Measurements from ENCODE around the gene XCL1.

The XCL1 gene

DNA sequence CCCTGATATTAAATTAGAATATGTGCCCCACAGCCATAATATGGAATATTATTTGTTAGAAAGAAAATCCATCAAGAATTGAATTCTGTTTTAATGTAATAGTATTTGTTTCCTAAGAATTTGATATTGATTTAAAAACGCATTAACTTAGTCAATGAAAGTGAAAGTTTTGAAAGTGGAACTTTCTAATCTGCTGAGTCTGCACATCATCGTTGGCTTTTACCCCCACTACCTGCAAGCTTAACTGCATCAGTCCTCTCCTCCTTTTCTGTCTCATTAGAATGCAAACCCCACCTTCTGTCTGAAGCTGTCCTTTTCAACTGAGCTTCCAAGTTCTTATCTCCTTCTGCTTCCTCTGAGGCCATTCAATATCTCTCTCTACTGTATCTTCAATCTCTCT lies 42.5 kb downstream of the XCL1 start:
- CTCF ChIA-PET, result no interaction called here
- DNase-seq (ENCODE audit: low read depth, low spot score), result no peak
- POLR2A ChIA-PET, result no interaction called here
- H3K4me3 ChIP-seq (ENCODE audit: low read depth, low read length), result no peak overlapping the region
- TF ChIP-seq, protein P1, sequence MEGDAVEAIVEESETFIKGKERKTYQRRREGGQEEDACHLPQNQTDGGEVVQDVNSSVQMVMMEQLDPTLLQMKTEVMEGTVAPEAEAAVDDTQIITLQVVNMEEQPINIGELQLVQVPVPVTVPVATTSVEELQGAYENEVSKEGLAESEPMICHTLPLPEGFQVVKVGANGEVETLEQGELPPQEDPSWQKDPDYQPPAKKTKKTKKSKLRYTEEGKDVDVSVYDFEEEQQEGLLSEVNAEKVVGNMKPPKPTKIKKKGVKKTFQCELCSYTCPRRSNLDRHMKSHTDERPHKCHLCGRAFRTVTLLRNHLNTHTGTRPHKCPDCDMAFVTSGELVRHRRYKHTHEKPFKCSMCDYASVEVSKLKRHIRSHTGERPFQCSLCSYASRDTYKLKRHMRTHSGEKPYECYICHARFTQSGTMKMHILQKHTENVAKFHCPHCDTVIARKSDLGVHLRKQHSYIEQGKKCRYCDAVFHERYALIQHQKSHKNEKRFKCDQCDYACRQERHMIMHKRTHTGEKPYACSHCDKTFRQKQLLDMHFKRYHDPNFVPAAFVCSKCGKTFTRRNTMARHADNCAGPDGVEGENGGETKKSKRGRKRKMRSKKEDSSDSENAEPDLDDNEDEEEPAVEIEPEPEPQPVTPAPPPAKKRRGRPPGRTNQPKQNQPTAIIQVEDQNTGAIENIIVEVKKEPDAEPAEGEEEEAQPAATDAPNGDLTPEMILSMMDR (IDR thresholded peaks at IDR 0.05; ENCODE audit: insufficient read depth, low read length, missing control alignments), result no peak

DNA sequence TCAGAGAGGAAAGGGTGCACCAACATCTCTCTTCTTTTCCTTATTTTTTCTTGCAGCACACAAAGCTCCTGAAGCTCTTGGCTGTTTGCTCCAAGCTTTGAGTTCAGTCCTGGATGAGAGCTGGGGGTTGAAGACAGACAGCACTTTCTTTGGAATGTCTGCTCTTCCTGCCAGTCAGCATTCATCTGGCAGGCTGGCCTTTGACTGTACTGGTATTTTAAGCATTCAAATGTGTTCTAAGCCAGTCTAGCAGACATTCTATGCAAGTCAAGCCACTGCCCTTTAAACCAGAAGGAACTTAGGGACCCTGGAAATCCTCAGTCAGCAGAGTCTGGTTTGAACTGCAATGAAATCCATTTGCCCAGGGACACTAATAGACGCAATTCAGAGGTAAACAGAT lies 45.0 kb downstream of the XCL1 start:
- no peak overlapping the region for H3K4me3 ChIP-seq (ENCODE audit: low read depth, low read length)
- no peak for DNase-seq (ENCODE audit: low read depth, low spot score)
- TF ChIP-seq, protein P1 (IDR thresholded peaks at IDR 0.05; ENCODE audit: insufficient read depth, low read length, missing control alignments), result no peak
- ChIA-PET POLR2A (no interaction called here), CTCF (interaction anchor here (1.0 kb wide), 1 partner anchor 729 kb away, joined by 3 read pairs; no protein-coding TSS in a partner anchor)

DNA sequence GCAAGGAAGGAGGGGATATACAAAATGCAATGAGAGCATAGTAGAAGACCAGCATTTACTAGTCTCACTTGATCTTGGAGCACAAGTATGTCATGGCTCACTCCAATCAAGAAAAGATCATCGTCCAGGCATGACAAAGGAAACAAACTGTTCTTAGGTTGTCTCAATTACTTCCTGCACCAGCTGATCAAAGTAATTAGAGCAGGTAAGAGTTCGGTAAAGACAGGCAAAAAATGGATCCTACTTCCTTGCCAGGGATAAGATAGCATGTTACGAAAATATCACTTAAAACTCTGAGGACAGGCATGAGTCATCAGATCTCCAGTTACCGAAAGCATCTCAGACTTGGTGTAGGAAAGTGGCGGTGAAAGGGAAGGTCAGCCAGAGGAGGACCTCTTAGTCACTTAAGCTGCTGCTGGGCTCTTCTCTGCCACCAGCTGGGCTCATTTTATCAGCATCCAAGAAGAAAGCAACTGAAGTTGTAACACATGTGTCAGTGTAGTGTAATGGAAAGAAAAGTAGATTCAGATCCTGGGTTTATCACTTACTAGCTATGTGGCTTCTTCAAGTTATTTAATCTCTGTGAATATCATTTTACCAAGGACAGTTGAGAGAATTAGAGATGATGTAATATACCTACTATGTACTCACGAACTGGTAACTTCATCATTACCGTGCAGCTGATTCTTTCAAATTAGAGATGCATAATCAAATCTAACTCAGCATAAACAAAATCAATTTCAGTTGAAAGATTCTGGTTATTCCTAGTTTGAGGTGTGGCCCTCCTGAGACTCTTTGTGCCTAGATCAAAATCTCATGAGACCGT lies 46.8 kb downstream of the XCL1 start:
- TF ChIP-seq, protein P1 (IDR thresholded peaks at IDR 0.05; ENCODE audit: insufficient read depth, low read length, missing control alignments), result no peak
- no peak for DNase-seq (ENCODE audit: low read depth, low spot score)
- H3K4me3 ChIP-seq (ENCODE audit: low read depth, low read length), result no peak overlapping the region
- CTCF ChIA-PET, result interaction anchor here (1.3 kb wide), 1 partner anchor 13 kb away, joined by 3 read pairs; no protein-coding TSS in a partner anchor
- POLR2A ChIA-PET, result no interaction called here

DNA sequence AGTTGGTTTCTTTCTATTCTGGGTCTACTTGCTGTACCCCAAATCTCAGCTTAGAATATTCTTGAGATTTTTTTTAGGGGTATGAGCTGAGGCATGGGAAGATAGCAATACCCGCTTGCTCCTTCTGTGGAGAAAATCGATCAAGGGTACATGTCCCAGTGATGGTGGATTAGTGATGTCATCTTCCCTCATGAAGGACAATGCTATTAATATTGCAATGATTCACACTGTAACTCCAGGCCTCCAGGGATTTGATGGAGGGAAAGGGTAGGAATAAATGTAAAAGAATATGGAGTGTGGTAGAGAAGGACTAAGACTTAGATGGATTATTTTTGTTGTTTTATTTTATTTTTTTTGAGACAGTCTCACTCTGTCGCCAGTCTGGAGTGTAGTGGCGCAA lies 47.4 kb downstream of the XCL1 start:
- H3K4me3 ChIP-seq (ENCODE audit: low read depth, low read length), result no peak overlapping the region
- CTCF ChIA-PET, result interaction anchor here (1.3 kb wide), 1 partner anchor 13 kb away, joined by 3 read pairs; no protein-coding TSS in a partner anchor
- no peak for DNase-seq (ENCODE audit: low read depth, low spot score)
- POLR2A ChIA-PET, result no interaction called here
- TF ChIP-seq, protein P1 (IDR thresholded peaks at IDR 0.05; ENCODE audit: insufficient read depth, low read length, missing control alignments), result no peak

DNA sequence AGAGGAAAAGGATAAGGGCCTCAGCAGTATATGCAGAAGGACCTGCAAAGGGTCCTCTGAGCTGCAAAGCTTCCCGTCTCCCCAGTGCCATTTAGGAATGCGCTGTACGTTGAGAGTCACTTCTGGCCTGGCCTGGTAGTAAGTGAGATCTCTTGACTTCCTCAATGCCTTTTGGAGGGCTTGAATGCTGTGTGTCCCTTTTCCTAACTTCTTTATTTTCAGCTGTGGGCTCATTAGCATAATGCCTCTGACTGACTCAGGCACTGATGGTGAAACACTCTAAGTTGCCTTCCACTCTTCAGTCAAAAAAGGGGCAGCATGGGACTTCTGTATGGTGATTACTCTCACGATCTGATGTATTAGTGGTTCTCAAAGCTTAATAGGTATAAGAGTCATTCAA lies 49.9 kb downstream of the XCL1 start:
- ChIA-PET POLR2A (no interaction called here), CTCF (interaction anchor here (1.8 kb wide), 1 partner anchor 11 kb away, joined by 6 read pairs; no protein-coding TSS in a partner anchor)
- no peak for DNase-seq (ENCODE audit: low read depth, low spot score)
- TF ChIP-seq, protein P1 (IDR thresholded peaks at IDR 0.05; ENCODE audit: insufficient read depth, low read length, missing control alignments), result no peak
- no peak overlapping the region for H3K4me3 ChIP-seq (ENCODE audit: low read depth, low read length)

DNA sequence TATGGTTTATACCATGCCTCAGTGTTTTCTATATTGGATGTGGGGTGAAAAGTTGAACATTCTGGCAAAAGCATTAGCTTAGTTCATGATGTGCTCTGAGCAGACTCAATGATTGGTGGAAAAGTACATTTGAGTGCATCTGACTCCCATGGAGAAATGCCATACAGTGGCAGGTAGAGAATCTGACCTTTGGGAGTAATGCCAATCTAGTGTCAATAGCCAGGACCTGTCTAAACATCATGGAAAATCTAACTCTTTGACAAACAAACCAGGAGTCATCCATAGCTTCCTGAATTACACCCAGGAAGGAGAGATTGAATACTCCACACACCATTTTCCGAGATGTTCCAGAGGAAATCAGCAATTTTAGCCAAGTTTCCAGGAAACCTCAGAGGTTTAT lies 51.0 kb downstream of the XCL1 start:
- POLR2A ChIA-PET, result no interaction called here
- no peak for DNase-seq (ENCODE audit: low read depth, low spot score)
- TF ChIP-seq, protein P1 (IDR thresholded peaks at IDR 0.05; ENCODE audit: insufficient read depth, low read length, missing control alignments), result no peak
- CTCF ChIA-PET, result interaction anchor here (1.8 kb wide), 1 partner anchor 10 kb away, joined by 6 read pairs; no protein-coding TSS in a partner anchor
- no peak overlapping the region for H3K4me3 ChIP-seq (ENCODE audit: low read depth, low read length)
